ENCODE measurements around the gene EML6. TPM values are rescaled to one million over a fixed set of nuclear protein-coding genes. Genes with fewer than 3 reads are reported as not detected.
A peak's percentile ranks its signal among the peaks of the same experiment; 100 is the strongest.

EML6 gene
- total and polyA plus RNA-seq, 4 donors, result 0.94 to 5.1 (median 2.0) TPM

DNA sequence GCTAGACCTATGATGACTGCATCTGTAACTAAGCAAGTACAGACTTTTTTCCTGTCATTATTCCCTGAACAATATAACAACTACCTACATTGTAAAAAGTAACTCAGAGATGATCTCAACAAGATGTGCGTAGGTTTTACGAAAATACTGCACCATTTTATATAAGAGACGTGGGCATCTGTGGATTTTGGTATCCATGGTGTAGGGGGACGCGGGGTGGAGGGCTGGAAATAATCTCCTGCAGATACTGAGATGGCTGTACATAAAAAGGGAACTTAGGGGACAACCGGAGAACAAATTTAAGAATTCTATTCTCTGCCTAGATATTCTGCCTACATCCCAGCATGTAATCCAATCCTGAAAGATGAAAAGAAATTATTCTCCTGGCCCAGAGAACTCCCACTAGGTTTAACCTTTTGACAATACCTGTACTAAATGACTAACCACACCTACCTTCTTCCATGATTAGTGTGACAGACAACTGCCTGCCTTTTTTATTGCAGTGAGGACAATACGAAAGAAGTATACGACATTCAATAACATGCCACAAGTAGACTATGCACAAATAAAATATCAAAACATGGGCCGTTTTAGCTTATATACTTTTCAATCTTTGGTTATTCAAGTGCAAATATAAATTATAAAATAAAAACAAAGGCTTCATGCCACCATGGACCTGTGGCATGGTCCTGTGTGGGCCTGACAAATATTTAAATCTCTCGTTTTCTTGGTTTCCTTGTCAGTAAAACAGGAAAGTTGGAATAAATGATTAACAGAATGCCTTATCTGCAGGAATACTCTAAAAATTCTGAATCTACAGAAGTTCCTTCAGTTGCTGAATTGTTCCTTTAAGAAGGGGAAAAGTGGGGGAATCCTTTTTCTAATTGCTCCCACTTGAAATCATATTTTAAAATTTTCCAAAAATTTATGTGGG is 280.5 kb downstream of the EML6 start:
- no peak for ATAC-seq (ENCODE audit: insufficient read depth, low FRiP score)
- TF ChIP-seq, protein P1, sequence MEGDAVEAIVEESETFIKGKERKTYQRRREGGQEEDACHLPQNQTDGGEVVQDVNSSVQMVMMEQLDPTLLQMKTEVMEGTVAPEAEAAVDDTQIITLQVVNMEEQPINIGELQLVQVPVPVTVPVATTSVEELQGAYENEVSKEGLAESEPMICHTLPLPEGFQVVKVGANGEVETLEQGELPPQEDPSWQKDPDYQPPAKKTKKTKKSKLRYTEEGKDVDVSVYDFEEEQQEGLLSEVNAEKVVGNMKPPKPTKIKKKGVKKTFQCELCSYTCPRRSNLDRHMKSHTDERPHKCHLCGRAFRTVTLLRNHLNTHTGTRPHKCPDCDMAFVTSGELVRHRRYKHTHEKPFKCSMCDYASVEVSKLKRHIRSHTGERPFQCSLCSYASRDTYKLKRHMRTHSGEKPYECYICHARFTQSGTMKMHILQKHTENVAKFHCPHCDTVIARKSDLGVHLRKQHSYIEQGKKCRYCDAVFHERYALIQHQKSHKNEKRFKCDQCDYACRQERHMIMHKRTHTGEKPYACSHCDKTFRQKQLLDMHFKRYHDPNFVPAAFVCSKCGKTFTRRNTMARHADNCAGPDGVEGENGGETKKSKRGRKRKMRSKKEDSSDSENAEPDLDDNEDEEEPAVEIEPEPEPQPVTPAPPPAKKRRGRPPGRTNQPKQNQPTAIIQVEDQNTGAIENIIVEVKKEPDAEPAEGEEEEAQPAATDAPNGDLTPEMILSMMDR (IDR thresholded peaks at IDR 0.05; ENCODE audit: control extremely low read depth, extremely low read depth), result no peak
- Histone ChIP-seq H3K27me3 (ENCODE audit: control insufficient read depth in 3 of 3, insufficient read depth in 3 of 3, low read length in 2 of 3) (no peaks in the 10 kb centered on the region), H3K9me3 (ENCODE audit: control insufficient read depth in 4 of 4, insufficient read depth in 3 of 4, low read length in 3 of 4) (no peaks in the 10 kb centered on the region), H3K4me1 (ENCODE audit: control insufficient read depth in 5 of 5, insufficient read depth in 5 of 5, low read length in 5 of 5) (peaks cover 0 to 35% (median 10%) of the 10 kb centered on the region in 5 donors), H3K9ac (ENCODE audit: insufficient read depth in 1 of 2, low read length in 2 of 2) (no peak overlapping the region), H3K36me3 (ENCODE audit: control insufficient read depth in 4 of 4, insufficient read depth in 4 of 4, low read length in 4 of 4) (no peaks in the 10 kb centered on the region), H3K4me3 (no peak overlapping the region), H3K27ac (ENCODE audit: low read depth in 1 of 2, low read length in 1 of 2) (no peak overlapping the region)
- no peak for DNase-seq
- WGBS, 2 donors, result 91% methylated on average over 10 of the region's 10 CpGs

DNA sequence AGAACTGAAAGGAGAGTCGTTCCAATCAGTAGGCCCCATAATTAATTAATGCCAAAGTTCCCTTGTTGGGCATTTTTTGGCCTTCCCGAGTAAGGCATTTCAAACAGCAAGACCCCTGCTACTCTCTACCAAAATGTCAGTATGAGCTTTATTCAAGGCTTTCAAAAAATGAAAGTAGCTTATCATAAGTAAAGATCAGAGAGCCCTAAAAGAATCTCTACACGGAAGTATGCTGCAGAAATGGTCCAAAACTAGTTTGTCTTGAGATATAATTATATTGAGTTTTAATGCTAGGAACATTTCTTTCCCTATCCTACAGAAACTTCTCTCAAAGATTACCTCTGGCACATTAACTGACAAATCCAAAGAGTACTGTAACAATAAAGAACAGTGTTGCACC is 282.8 kb downstream of the EML6 start:
- no peaks in the 10 kb centered on the region for H3K9me3 ChIP-seq (ENCODE audit: control insufficient read depth in 4 of 4, insufficient read depth in 3 of 4, low read length in 3 of 4)
- 47 to 61% methylated on average over 3 of the region's 3 CpGs for WGBS, 2 donors
- no peak overlapping the region for H3K9ac ChIP-seq (ENCODE audit: insufficient read depth in 1 of 2, low read length in 2 of 2)
- TF ChIP-seq, protein P1 (IDR thresholded peaks at IDR 0.05; ENCODE audit: control extremely low read depth, extremely low read depth), result no peak
- ATAC-seq (ENCODE audit: insufficient read depth, low FRiP score), result no peak
- no peaks in the 10 kb centered on the region for H3K27me3 ChIP-seq (ENCODE audit: control insufficient read depth in 3 of 3, insufficient read depth in 3 of 3, low read length in 2 of 3)
- no peaks in the 10 kb centered on the region for H3K36me3 ChIP-seq (ENCODE audit: control insufficient read depth in 4 of 4, insufficient read depth in 4 of 4, low read length in 4 of 4)
- DNase-seq, result no peak
- peaks cover 1 to 42% (median 9%) of the 10 kb centered on the region in 5 donors for H3K4me1 ChIP-seq (ENCODE audit: control insufficient read depth in 5 of 5, insufficient read depth in 5 of 5, low read length in 5 of 5)
- H3K27ac ChIP-seq (ENCODE audit: low read depth in 1 of 2, low read length in 1 of 2), result no peak overlapping the region
- H3K4me3 ChIP-seq, result no peak overlapping the region

DNA sequence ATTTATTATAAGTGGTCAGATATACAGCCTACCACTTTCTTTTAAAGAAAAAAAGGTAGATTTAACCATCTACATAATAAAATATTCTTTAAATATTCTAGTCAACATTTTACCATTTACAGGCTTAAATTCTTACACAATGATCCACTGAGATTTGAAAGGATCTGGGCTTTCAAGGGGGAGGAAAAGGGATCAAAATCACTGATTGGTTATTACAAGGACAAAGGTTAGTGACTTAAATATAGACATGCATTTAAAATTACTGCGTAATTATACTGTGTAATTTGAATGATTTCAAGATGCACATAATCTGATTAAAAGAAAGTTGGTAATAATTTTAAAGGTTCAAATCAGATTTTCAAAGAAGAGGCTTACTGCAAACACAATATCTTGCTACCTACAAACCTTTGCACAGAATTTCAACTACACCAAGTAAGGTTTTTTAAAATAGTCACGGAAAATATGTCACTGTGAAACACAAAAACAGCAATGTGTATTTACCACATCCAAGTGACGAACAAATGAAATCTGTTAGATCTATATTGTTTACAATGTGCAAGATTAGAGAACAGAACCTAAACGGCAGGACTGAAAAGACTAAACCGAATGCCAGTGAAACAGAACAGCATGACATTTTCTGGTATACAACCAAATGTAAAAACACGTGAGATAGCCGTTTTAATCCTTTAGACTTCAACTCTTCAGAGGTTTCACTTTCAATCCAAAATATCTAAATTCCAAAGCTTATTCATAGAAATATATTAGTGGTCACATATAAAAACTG is 286.0 kb downstream of the EML6 start:
- H3K36me3 ChIP-seq (ENCODE audit: control insufficient read depth in 4 of 4, insufficient read depth in 4 of 4, low read length in 4 of 4), result no peaks in the 10 kb centered on the region
- H3K4me3 ChIP-seq, result no peak overlapping the region
- no peaks in the 10 kb centered on the region for H3K27me3 ChIP-seq (ENCODE audit: control insufficient read depth in 3 of 3, insufficient read depth in 3 of 3, low read length in 2 of 3)
- DNase-seq (peak in 2 of 3 donors; percentile 30 to 44), ATAC-seq (ENCODE audit: insufficient read depth, low FRiP score) (no peak)
- H3K9me3 ChIP-seq (ENCODE audit: control insufficient read depth in 4 of 4, insufficient read depth in 3 of 4, low read length in 3 of 4), result no peaks in the 10 kb centered on the region
- TF ChIP-seq, protein P1 (IDR thresholded peaks at IDR 0.05; ENCODE audit: control extremely low read depth, extremely low read depth), result no peak
- 15 to 18% methylated on average over 7 of the region's 7 CpGs for WGBS, 2 donors
- peak overlapping the region in 1 of 2 donors; percentile 38 for H3K9ac ChIP-seq (ENCODE audit: insufficient read depth in 1 of 2, low read length in 2 of 2)
- H3K4me1 ChIP-seq (ENCODE audit: control insufficient read depth in 5 of 5, insufficient read depth in 5 of 5, low read length in 5 of 5), result peaks cover 1 to 64% (median 18%) of the 10 kb centered on the region in 5 donors
- H3K27ac ChIP-seq (ENCODE audit: low read depth in 1 of 2, low read length in 1 of 2), result no peak overlapping the region
